Measurements from ENCODE around the gene CYFIP2.

CYFIP2 gene

GRCh38 chr5:157225469-157226422 is 40.2 kb upstream of the CYFIP2 start:
- TF ChIP-seq PATZ1 (CRISPR knock-in tag; IDR thresholded peaks at IDR 0.05; ENCODE audit: borderline replicate concordance) = no peak
- TF ChIP-seq ZNF70 (CRISPR knock-in tag; IDR thresholded peaks at IDR 0.05) = no peak
- TF ChIP-seq GLIS3 (CRISPR knock-in tag; IDR thresholded peaks at IDR 0.05) = no peak
- TF ChIP-seq ZFP3 (CRISPR knock-in tag; IDR thresholded peaks at IDR 0.05) = no peak
- TF ChIP-seq CREB5 (CRISPR knock-in tag; IDR thresholded peaks at IDR 0.05; ENCODE audit: low read depth) = no peak
- TF ChIP-seq TOX (CRISPR knock-in tag; IDR thresholded peaks at IDR 0.05; ENCODE audit: borderline replicate concordance) = no peak
- no peak for TF ChIP-seq PPARA (CRISPR knock-in tag; IDR thresholded peaks at IDR 0.05; ENCODE audit: borderline replicate concordance)
- TF ChIP-seq ZFP30 (CRISPR knock-in tag; IDR thresholded peaks at IDR 0.05) = no peak
- no peak for TF ChIP-seq BACH2 (CRISPR knock-in tag; IDR thresholded peaks at IDR 0.05; ENCODE audit: borderline replicate concordance)
- TF ChIP-seq TCF4 (CRISPR knock-in tag; IDR thresholded peaks at IDR 0.05; ENCODE audit: borderline replicate concordance) = no peak
- no peak for TF ChIP-seq ARNTL (CRISPR knock-in tag; IDR thresholded peaks at IDR 0.05; ENCODE audit: borderline replicate concordance, low read depth)
- no peak for TF ChIP-seq SNAI2 (CRISPR knock-in tag; IDR thresholded peaks at IDR 0.05)
- TF ChIP-seq, protein P1, sequence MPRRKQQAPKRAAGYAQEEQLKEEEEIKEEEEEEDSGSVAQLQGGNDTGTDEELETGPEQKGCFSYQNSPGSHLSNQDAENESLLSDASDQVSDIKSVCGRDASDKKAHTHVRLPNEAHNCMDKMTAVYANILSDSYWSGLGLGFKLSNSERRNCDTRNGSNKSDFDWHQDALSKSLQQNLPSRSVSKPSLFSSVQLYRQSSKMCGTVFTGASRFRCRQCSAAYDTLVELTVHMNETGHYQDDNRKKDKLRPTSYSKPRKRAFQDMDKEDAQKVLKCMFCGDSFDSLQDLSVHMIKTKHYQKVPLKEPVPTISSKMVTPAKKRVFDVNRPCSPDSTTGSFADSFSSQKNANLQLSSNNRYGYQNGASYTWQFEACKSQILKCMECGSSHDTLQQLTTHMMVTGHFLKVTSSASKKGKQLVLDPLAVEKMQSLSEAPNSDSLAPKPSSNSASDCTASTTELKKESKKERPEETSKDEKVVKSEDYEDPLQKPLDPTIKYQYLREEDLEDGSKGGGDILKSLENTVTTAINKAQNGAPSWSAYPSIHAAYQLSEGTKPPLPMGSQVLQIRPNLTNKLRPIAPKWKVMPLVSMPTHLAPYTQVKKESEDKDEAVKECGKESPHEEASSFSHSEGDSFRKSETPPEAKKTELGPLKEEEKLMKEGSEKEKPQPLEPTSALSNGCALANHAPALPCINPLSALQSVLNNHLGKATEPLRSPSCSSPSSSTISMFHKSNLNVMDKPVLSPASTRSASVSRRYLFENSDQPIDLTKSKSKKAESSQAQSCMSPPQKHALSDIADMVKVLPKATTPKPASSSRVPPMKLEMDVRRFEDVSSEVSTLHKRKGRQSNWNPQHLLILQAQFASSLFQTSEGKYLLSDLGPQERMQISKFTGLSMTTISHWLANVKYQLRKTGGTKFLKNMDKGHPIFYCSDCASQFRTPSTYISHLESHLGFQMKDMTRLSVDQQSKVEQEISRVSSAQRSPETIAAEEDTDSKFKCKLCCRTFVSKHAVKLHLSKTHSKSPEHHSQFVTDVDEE (CRISPR knock-in tag; IDR thresholded peaks at IDR 0.05) = no peak
- no peak for TF ChIP-seq OSR1 (CRISPR knock-in tag; IDR thresholded peaks at IDR 0.05)
- no peak for TF ChIP-seq ZNF8 (CRISPR knock-in tag; IDR thresholded peaks at IDR 0.05)
- no peak for TF ChIP-seq ESRRG (CRISPR knock-in tag; IDR thresholded peaks at IDR 0.05)
- TF ChIP-seq, protein P2, sequence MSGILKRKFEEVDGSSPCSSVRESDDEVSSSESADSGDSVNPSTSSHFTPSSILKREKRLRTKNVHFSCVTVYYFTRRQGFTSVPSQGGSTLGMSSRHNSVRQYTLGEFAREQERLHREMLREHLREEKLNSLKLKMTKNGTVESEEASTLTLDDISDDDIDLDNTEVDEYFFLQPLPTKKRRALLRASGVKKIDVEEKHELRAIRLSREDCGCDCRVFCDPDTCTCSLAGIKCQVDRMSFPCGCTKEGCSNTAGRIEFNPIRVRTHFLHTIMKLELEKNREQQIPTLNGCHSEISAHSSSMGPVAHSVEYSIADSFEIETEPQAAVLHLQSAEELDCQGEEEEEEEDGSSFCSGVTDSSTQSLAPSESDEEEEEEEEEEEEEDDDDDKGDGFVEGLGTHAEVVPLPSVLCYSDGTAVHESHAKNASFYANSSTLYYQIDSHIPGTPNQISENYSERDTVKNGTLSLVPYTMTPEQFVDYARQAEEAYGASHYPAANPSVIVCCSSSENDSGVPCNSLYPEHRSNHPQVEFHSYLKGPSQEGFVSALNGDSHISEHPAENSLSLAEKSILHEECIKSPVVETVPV (CRISPR knock-in tag; IDR thresholded peaks at IDR 0.05) = no peak
- TF ChIP-seq RARB (CRISPR knock-in tag; IDR thresholded peaks at IDR 0.05) = no peak
- no peak for TF ChIP-seq CSDC2 (CRISPR knock-in tag; IDR thresholded peaks at IDR 0.05)
- no peak for TF ChIP-seq ZNF565 (CRISPR knock-in tag; conservative IDR thresholded peaks at IDR 0.05; ENCODE audit: low read depth)
- ATAC-seq = no peak

- no peak for TF ChIP-seq CSDC2 (CRISPR knock-in tag; IDR thresholded peaks at IDR 0.05)
These were observed 35.3 kb upstream of the CYFIP2 start for GRCh38 chr5:157230610-157231009.

DNA sequence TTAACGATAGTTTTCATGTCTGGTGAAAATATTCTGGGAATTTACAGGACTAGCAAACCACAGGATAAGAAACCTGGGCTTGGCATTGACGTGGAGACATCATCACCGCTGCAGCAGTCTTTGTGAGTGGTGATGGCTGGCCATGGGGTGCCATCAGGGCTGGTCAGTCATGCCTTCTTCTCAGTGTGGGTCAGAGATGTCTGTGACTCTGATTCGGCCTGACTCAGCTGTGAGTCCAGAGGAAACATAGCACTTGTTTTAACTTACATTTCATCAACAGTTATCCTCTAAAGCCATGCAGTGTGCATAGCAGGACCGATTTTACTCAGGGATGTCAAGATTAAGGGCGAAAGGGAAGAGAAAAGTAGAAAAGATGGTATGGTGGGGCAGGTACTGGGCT is 33.2 kb upstream of the CYFIP2 start:
- no peak for ATAC-seq
- TF ChIP-seq PATZ1 (CRISPR knock-in tag; IDR thresholded peaks at IDR 0.05; ENCODE audit: borderline replicate concordance) (no peak), ZNF8 (CRISPR knock-in tag; IDR thresholded peaks at IDR 0.05) (no peak), PPARA (CRISPR knock-in tag; IDR thresholded peaks at IDR 0.05; ENCODE audit: borderline replicate concordance) (no peak), TCF4 (CRISPR knock-in tag; IDR thresholded peaks at IDR 0.05; ENCODE audit: borderline replicate concordance) (no peak), ZFP30 (CRISPR knock-in tag; IDR thresholded peaks at IDR 0.05) (no peak), OSR1 (CRISPR knock-in tag; IDR thresholded peaks at IDR 0.05) (no peak), ZFP3 (CRISPR knock-in tag; IDR thresholded peaks at IDR 0.05) (no peak), ZNF70 (CRISPR knock-in tag; IDR thresholded peaks at IDR 0.05) (no peak), SNAI2 (CRISPR knock-in tag; IDR thresholded peaks at IDR 0.05) (no peak), ESRRG (CRISPR knock-in tag; IDR thresholded peaks at IDR 0.05) (no peak), ZC3H10 (CRISPR knock-in tag; IDR thresholded peaks at IDR 0.05) (no peak)
- TF ChIP-seq, protein P1 (CRISPR knock-in tag; IDR thresholded peaks at IDR 0.05) = no peak
- TF ChIP-seq, protein P3, sequence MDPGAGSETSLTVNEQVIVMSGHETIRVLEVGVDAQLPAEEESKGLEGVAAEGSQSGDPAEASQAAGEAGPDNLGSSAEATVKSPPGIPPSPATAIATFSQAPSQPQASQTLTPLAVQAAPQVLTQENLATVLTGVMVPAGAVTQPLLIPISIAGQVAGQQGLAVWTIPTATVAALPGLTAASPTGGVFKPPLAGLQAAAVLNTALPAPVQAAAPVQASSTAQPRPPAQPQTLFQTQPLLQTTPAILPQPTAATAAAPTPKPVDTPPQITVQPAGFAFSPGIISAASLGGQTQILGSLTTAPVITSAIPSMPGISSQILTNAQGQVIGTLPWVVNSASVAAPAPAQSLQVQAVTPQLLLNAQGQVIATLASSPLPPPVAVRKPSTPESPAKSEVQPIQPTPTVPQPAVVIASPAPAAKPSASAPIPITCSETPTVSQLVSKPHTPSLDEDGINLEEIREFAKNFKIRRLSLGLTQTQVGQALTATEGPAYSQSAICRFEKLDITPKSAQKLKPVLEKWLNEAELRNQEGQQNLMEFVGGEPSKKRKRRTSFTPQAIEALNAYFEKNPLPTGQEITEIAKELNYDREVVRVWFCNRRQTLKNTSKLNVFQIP (CRISPR knock-in tag; IDR thresholded peaks at IDR 0.05; ENCODE audit: borderline replicate concordance, low read depth) = no peak

More at GRCh38 chr5:157230610-157231009, 35.3 kb upstream of the CYFIP2 start:
- no peak for ATAC-seq

All from SK-N-SH treated with all-trans-retinoic acid at 6 μM for 48 hours (cell line).